Endothelial cell of umbilical vein (primary cell): ENCODE measurements around the gene ZFYVE28. TPM values are rescaled to one million over a fixed set of nuclear protein-coding genes. Genes with fewer than 3 reads are reported as not detected.

Experiments used
- BruUV-seq: library from RNA; stranded (reverse); fragments of 400-500 nt; replicated peaks from 2 replicates; lab custom pipeline; 2021; lab: Mats Ljungman, UMichigan
- CTCF ChIA-PET: fragments of 300-600, 350-600 bp; sonication (Branson Sonifier 250); formaldehyde crosslinking; loops from one replicate; lab custom pipeline; 2021; ENCODE audit warnings: antibody characterized with exemption, inconsistent platforms; lab: Charles Lee
- POLR2A ChIA-PET: fragments of 300-600, 350-600 bp; sonication (Branson Sonifier 250); formaldehyde crosslinking; loops from one replicate; lab custom pipeline; 2021; ENCODE audit warnings: antibody characterized with exemption, inconsistent platforms; lab: Charles Lee
- DNase-seq: peaks from one replicate; pipeline ENCODE4 v3.0.0-alpha.2; 2011; ENCODE audit warnings: low read depth, low spot score
- FAIRE-seq: peaks from 2 replicates; lab custom pipeline; 2011; peaks lifted over from hg19 to GRCh38; lab: Jason Lieb, UNC
- H2AFZ ChIP-seq: 2 replicates; pipeline ENCODE4 v1.6.0; 2012; ENCODE audit warnings: low read depth, low read length, control low read depth, inconsistent platforms
- H3K27ac ChIP-seq: 2 replicates; pipeline ENCODE4 v1.5.1; 2011; ENCODE audit warnings: low read depth, mild to moderate bottlenecking, control low read depth, low read length, moderate library complexity; ENCODE audit not compliant: insufficient read depth
- H3K27me3 ChIP-seq, 2 experiments: 2 replicates each; pipeline versions ENCODE4 v1.6.0 to v1.6.1; 2011; ENCODE audit warnings: low read length in 2 of 2, mixed read lengths in 1 of 2; ENCODE audit not compliant: control insufficient read depth in 2 of 2, insufficient read depth in 2 of 2
- H3K36me3 ChIP-seq, 2 experiments: 2 replicates in 1 of 2; 3 replicates in 1 of 2; pipeline ENCODE4 v1.5.1; 2011; ENCODE audit warnings: low read length in 2 of 2, mild to moderate bottlenecking in 1 of 2, moderate library complexity in 1 of 2; ENCODE audit not compliant: control insufficient read depth in 2 of 2, insufficient read depth in 2 of 2; ENCODE audit errors: extremely low read depth in 1 of 2
- H3K4me1 ChIP-seq: 3 replicates; pipeline ENCODE4 v1.5.1; 2011; ENCODE audit warnings: mild to moderate bottlenecking, low read length; ENCODE audit not compliant: control insufficient read depth, insufficient read depth; ENCODE audit errors: extremely low read depth
- H3K4me2 ChIP-seq: 2 replicates; pipeline ENCODE4 v1.6.1; 2011; ENCODE audit warnings: low read length, control low read depth, mixed read lengths; ENCODE audit not compliant: insufficient read depth
- H3K4me3 ChIP-seq, 3 experiments: fragments of 200-600 bp in 1 of 3; sonication (generic), shearing (Covaris generic) in 1 of 3; replicated peaks in 1 of 3; 2 replicates each; pipeline ENCODE4 v1.5.1; 2011 to 2016; ENCODE audit warnings: control low read depth in 3 of 3, low read length in 3 of 3, mild to moderate bottlenecking in 2 of 3, inconsistent platforms in 1 of 3, low read depth in 1 of 3, moderate library complexity in 1 of 3; ENCODE audit not compliant: insufficient read depth in 1 of 3
- H3K79me2 ChIP-seq: 2 replicates; pipeline ENCODE4 v1.6.0; 2012; ENCODE audit warnings: low read length, inconsistent platforms; ENCODE audit not compliant: control insufficient read depth, insufficient read depth
- H3K9ac ChIP-seq: replicated peaks from 2 replicates; pipeline ENCODE3; 2011; ENCODE audit warnings: low read length, control low read depth; ENCODE audit not compliant: insufficient read depth; ENCODE audit errors: extremely low read depth
- H3K9me1 ChIP-seq: replicated peaks from 3 replicates; pipeline ENCODE4 v1.6.0; 2011; ENCODE audit warnings: mild to moderate bottlenecking, low read length; ENCODE audit not compliant: control insufficient read depth, insufficient read depth; ENCODE audit errors: extremely low read depth
- H3K9me3 ChIP-seq: replicated peaks from 2 replicates; pipeline ENCODE4 v1.5.1; 2012; ENCODE audit warnings: low read length, inconsistent platforms; ENCODE audit not compliant: control insufficient read depth, insufficient read depth
- H4K20me1 ChIP-seq: replicated peaks from 2 replicates; pipeline ENCODE3; 2011; ENCODE audit warnings: mild to moderate bottlenecking, low read length; ENCODE audit not compliant: control insufficient read depth, insufficient read depth; ENCODE audit errors: extremely low read depth
- EZH2 ChIP-seq: IDR thresholded peaks from 2 replicates; pipeline ENCODE4 v1.6.1; 2012; ENCODE audit warnings: borderline replicate concordance, low read depth, mild to moderate bottlenecking, moderate library complexity, low read length, inconsistent platforms; ENCODE audit not compliant: severe bottlenecking
- FOS ChIP-seq: IDR thresholded peaks from 2 replicates; pipeline ENCODE4 v1.6.1; 2011; ENCODE audit warnings: mild to moderate bottlenecking, low read length, moderate library complexity, borderline replicate concordance; ENCODE audit not compliant: insufficient read depth
- GATA2 ChIP-seq: IDR thresholded peaks from 2 replicates; pipeline ENCODE4 v1.7.0; 2011; ENCODE audit warnings: low read depth, mild to moderate bottlenecking, moderate library complexity, mixed read lengths, low read length; ENCODE audit not compliant: insufficient read length, insufficient read depth
- JUN ChIP-seq: IDR thresholded peaks from 2 replicates; pipeline ENCODE4 v1.6.1; 2011; ENCODE audit warnings: borderline replicate concordance, low read depth; ENCODE audit not compliant: insufficient read length, insufficient read depth
- MYC ChIP-seq: IDR thresholded peaks from one replicate; pipeline ENCODE4 v1.6.1; 2011; ENCODE audit warnings: mild to moderate bottlenecking, low read depth, low read length
- POLR2A ChIP-seq: IDR thresholded peaks from 2 replicates; pipeline ENCODE4 v1.6.1; 2012; ENCODE audit warnings: low read depth, mild to moderate bottlenecking, control low read depth, low read length
- POLR2AphosphoS5 ChIP-seq: IDR thresholded peaks from 2 replicates; pipeline ENCODE4 v1.6.1; 2012; ENCODE audit warnings: low read depth, mild to moderate bottlenecking, control low read depth, low read length, moderate library complexity; ENCODE audit not compliant: insufficient read depth
- dilution Hi-C: fragments of 300-500 bp; cut with MboI; formaldehyde crosslinking; loops from one replicate; pipeline ENCODE4 v1.15.0; 2019; ENCODE audit warnings: low sequenced_read_pairs; ENCODE audit not compliant: extremely low pct_ligation_motif_present
- intact Hi-C: fragments of 100-400 bp; cut with micrococcal nuclease; formaldehyde crosslinking; loops from one replicate; pipeline ENCODE4 v1.10.0; 2022
- polyA plus RNA-seq, 4 experiments: library from polyadenylated mRNA; depleted of rRNA in 3 of 4; stranded (reverse) in 3 of 4; unstranded in 1 of 4; fragments of >200 nt; gene quantifications; 2 replicates each; pipeline versions ENCODE4 v1.2.1 to v1.2.3, GENCODE V29; 2011 to 2012; ENCODE audit warnings: missing spikeins in 1 of 4
- total RNA-seq: library from RNA; stranded (reverse); gene quantifications from 2 replicates; pipeline ENCODE4 v1.2.3, GENCODE V29; 2021
- TF ChIP-seq, protein P1 (sequence below): IDR thresholded peaks from 2 replicates; pipeline ENCODE4 v1.6.1; 2011; ENCODE audit not compliant: insufficient read depth, insufficient read length
- TF ChIP-seq, protein P2 (sequence below), 2 donors: IDR thresholded peaks; 1 replicate in 1 of 2; 2 replicates in 1 of 2; pipeline ENCODE4 v1.5.1; 2011; ENCODE audit warnings: low read length in 2 of 2, mild to moderate bottlenecking in 2 of 2, moderate library complexity in 2 of 2, control low read depth in 1 of 2, inconsistent platforms in 1 of 2, low read depth in 1 of 2; ENCODE audit not compliant: insufficient read depth in 1 of 2; ENCODE audit errors: extremely low read depth in 1 of 2

The ZFYVE28 gene
- total and polyA plus RNA-seq, 2 donors (not counting 3 experiments of a cell fraction or from before 2014, with no cell fraction given), result 5.8 to 7.1 TPM

DNA sequence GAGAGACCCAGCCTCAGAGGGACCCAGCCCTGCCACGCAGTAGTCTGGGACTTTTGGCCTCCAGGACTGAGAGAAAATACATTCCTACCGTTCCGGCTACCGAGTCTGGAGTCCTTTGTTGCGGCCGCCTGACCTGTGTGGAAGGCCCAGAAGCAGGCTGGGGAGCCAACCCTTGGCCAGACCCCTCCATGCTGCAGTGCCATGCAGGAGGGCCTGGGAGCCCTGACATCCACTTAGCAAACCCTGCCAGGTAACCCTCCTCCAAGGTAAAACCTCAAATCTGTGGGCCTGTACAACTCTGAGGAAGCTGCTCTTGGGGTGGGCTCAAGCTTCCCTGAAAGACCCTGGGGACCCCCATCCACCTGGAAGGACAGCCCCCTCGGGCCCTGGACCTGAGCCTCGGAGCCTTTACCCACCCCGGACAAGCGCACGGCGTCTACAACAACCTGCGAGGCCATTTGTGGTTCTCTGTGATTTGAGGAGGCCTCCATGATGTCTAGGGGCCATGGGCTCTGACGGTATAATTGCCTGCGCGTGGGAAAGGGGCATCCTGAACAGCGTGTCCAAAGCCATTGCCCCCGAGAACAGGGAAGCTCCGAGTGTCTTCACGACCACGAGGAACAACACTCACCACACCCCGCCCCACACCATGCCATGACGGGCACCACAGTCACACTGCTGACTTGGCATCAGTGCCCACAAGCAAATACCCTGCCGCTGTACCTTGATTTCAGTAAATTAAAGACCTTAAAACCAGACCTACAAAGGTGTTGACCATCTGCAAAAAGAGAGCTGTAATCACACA, 58.7 kb downstream of the ZFYVE28 start:
- no peak overlapping the region for H3K4me3 ChIP-seq
- H3K9ac ChIP-seq, result no peak overlapping the region
- FAIRE-seq (no peak), DNase-seq (no peak)
- TF ChIP-seq FOS (no peak), POLR2A (no peak), GATA2 (no peak), JUN (no peak), EZH2 (no peak), POLR2AphosphoS5 (no peak), MYC (no peak)
- TF ChIP-seq, protein P1, sequence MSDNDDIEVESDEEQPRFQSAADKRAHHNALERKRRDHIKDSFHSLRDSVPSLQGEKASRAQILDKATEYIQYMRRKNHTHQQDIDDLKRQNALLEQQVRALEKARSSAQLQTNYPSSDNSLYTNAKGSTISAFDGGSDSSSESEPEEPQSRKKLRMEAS, result no peak
- TF ChIP-seq, protein P2, sequence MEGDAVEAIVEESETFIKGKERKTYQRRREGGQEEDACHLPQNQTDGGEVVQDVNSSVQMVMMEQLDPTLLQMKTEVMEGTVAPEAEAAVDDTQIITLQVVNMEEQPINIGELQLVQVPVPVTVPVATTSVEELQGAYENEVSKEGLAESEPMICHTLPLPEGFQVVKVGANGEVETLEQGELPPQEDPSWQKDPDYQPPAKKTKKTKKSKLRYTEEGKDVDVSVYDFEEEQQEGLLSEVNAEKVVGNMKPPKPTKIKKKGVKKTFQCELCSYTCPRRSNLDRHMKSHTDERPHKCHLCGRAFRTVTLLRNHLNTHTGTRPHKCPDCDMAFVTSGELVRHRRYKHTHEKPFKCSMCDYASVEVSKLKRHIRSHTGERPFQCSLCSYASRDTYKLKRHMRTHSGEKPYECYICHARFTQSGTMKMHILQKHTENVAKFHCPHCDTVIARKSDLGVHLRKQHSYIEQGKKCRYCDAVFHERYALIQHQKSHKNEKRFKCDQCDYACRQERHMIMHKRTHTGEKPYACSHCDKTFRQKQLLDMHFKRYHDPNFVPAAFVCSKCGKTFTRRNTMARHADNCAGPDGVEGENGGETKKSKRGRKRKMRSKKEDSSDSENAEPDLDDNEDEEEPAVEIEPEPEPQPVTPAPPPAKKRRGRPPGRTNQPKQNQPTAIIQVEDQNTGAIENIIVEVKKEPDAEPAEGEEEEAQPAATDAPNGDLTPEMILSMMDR (IDR thresholded peaks at IDR 0.05; ENCODE audit: extremely low read depth in 1 of 2, insufficient read depth in 1 of 2, low read depth in 1 of 2, low read length in 2 of 2), result no peak
- no peak overlapping the region for H3K27ac ChIP-seq
- no peaks in the 10 kb centered on the region for H3K4me1 ChIP-seq
- no peaks in the 10 kb centered on the region for H3K9me3 ChIP-seq
- no peak overlapping the region for H3K4me2 ChIP-seq
- POLR2A ChIA-PET, result no interaction called here
- no peak overlapping the region for H2AFZ ChIP-seq
- no peaks in the 10 kb centered on the region for H3K36me3 ChIP-seq
- H3K9me1 ChIP-seq, result no peaks in the 10 kb centered on the region
- dilution Hi-C loops (no loop called here), intact Hi-C loops (no loop called here)
- H3K27me3 ChIP-seq, result no peaks in the 10 kb centered on the region
- BruUV-seq, result no TSS peak
- no peaks in the 10 kb centered on the region for H4K20me1 ChIP-seq
- CTCF ChIA-PET, result no interaction called here
- H3K79me2 ChIP-seq, result no peaks in the 10 kb centered on the region
